ENCODE results near the gene CLASRP. TPM values are rescaled to one million over a fixed set of nuclear protein-coding genes. Genes with fewer than 3 reads are reported as not detected.
A peak's percentile ranks its signal among the peaks of the same experiment; 100 is the strongest.

CLASRP gene
- total RNA-seq, 2 experiments from 2014 or later, result 142 to 166 TPM

DNA sequence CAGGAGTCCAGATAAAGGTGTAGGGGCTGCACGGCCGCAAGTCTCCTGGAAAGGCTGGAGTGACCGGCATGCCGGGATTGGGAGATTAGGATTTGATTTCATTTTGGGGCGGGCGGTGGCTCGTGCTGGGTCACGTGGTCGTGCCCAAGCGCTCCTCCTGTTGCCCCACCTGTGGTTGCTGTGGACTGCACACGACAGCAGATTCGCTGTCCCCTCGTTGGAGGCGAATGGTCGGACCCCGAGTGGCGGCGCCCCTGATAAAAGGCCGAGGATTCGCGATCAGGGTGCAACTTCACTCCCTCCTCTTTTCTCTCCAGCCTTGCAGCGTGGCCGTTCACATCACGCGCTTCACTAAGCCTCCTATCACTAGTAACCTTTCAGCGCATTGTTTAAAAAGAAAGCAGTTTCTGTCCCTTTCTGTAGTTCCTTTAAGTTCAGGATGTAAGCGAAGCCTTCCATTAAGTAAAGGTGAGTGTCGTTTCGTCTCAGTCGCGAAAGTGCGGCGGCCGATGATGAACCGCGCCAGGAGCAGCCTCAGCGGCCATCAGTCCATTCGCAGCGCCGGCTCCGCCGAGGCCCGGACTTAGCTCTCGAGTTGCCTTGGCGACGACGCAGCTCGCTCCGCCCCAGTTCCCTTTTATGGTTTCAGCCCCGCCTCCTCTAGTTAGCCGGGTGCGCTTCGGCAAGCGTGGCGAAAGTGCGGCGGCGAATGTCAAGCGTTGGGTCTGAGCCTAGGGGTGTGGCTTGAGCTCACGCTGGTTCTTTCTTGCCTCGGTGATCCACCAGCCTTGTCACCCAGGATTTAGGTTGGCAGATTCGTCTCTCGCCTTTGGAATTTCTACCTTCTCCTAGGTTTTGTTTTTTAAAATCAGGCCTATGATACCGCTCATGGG is 52.4 kb downstream of the CLASRP start:
- Histone ChIP-seq H3K27ac (ENCODE audit: low read depth, low read length, poor library complexity, severe bottlenecking) (peak overlapping the region; percentile 71), H4K20me1 (ENCODE audit: insufficient read depth, low read length) (peaks cover 13% of the 10 kb centered on the region), H2AFZ (ENCODE audit: low read length) (peak overlapping the region; percentile 59; the same call in 1 of the 2 replicates), H3K4me1 (ENCODE audit: insufficient read depth, low read length, poor library complexity, severe bottlenecking) (peaks cover 34% of the 10 kb centered on the region), H3K4me2 (ENCODE audit: low read length) (peak overlapping the region; percentile 99), H3K36me3 (ENCODE audit: insufficient read depth, low read length) (peaks cover 63% of the 10 kb centered on the region), H3K79me2 (ENCODE audit: insufficient read depth, low read depth, low read length) (peaks cover 50% of the 10 kb centered on the region), H3K9me3 (ENCODE audit: low read length) (no peaks in the 10 kb centered on the region), H3K9me2 (ENCODE audit: insufficient read depth, low read length) (no peaks in the 10 kb centered on the region), H3K4me3 (ENCODE audit: low read depth, low read length, poor library complexity, severe bottlenecking) (peak overlapping the region; percentile 92)
- ChIA-PET CTCF (ENCODE audit: unreplicated experiment) (interaction anchor here (0.6 to 1.0 kb wide), 3 partner anchors 46 to 525 kb away, joined by 3 read pairs; no protein-coding TSS in a partner anchor), POLR2A (interaction anchor here (0.7 to 1.5 kb wide), 4 partner anchors 11 to 91 kb away, joined by 4 to 5 read pairs (median 4); no protein-coding TSS in a partner anchor)
- peak; percentile 98 for DNase-seq (ENCODE audit: low spot score)
- no TSS peak for BruUV-seq (replicated peaks)
- no peak for TF ChIP-seq CTCF (conservative IDR thresholded peaks at IDR 0.05; ENCODE audit: low read length)
- TF ChIP-seq EZH2phosphoT487 (IDR thresholded peaks at IDR 0.05; ENCODE audit: borderline replicate concordance, low read depth, low read length), result no peak
- intact Hi-C loops (cut with micrococcal nuclease; ENCODE audit: unreplicated experiment), result loop anchor here (5.0 kb wide), 1 partner anchor 86 kb away; the partner anchor contains the start of genes BLOC1S3 and TRAPPC6A

GRCh38 chr19:45092747-45093678 is 54.2 kb downstream of the CLASRP start, which contains the start of gene PPP1R37:
Gene PPP1R37 (plus strand): TSS chr19:45093179. CDS start chr19:45093326, 147 bp downstream.
- Histone ChIP-seq H3K9me3 (ENCODE audit: low read length) (no peaks in the 10 kb centered on the region), H3K36me3 (ENCODE audit: insufficient read depth, low read length) (peaks cover 54% of the 10 kb centered on the region), H2AFZ (ENCODE audit: low read length) (peak within 1 kb of the TSS; percentile 59; the same call in 1 of the 2 replicates), H3K4me3 (ENCODE audit: low read depth, low read length, poor library complexity, severe bottlenecking) (peak within 1 kb of the TSS; percentile 92), H4K20me1 (ENCODE audit: insufficient read depth, low read length) (peaks cover 13% of the 10 kb centered on the region), H3K27ac (ENCODE audit: low read depth, low read length, poor library complexity, severe bottlenecking) (peak within 1 kb of the TSS; percentile 71), H3K9me2 (ENCODE audit: insufficient read depth, low read length) (no peaks in the 10 kb centered on the region), H3K4me1 (ENCODE audit: insufficient read depth, low read length, poor library complexity, severe bottlenecking) (peaks cover 34% of the 10 kb centered on the region), H3K4me2 (ENCODE audit: low read length) (peak within 1 kb of the TSS; percentile 99), H3K79me2 (ENCODE audit: insufficient read depth, low read depth, low read length) (peaks cover 63% of the 10 kb centered on the region)
- ChIA-PET CTCF (ENCODE audit: unreplicated experiment) (interaction anchor here (1.2 kb wide), 1 partner anchor 38 kb away, joined by 3 read pairs; no protein-coding TSS in a partner anchor), POLR2A (interaction anchor here (0.8 to 1.5 kb wide), 3 partner anchors 44 to 158 kb away, joined by 3 to 5 read pairs (median 4); partner anchors contain the start of gene MARK4)
- intact Hi-C loops (cut with micrococcal nuclease; ENCODE audit: unreplicated experiment), result loop anchor here (1.0 to 5.0 kb wide), 3 partner anchors 25 to 84 kb away; partner anchors contain the start of genes BLOC1S3 and TRAPPC6A
- BruUV-seq (replicated peaks), result no TSS peak
- DNase-seq (ENCODE audit: low spot score), result peak; percentile 99
- TF ChIP-seq CTCF (conservative IDR thresholded peaks at IDR 0.05; ENCODE audit: low read length) (peak; percentile 55; the same call in 1 of the 2 replicates), EZH2phosphoT487 (IDR thresholded peaks at IDR 0.05; ENCODE audit: borderline replicate concordance, low read depth, low read length) (no peak)
